ENCODE measurements around the gene ITPR1.
"Not testable (repeated sequence)": the region's sequence is repeated elsewhere in the genome, so short reads cannot be mapped to it uniquely, and the experiment has no call there.

DNA sequence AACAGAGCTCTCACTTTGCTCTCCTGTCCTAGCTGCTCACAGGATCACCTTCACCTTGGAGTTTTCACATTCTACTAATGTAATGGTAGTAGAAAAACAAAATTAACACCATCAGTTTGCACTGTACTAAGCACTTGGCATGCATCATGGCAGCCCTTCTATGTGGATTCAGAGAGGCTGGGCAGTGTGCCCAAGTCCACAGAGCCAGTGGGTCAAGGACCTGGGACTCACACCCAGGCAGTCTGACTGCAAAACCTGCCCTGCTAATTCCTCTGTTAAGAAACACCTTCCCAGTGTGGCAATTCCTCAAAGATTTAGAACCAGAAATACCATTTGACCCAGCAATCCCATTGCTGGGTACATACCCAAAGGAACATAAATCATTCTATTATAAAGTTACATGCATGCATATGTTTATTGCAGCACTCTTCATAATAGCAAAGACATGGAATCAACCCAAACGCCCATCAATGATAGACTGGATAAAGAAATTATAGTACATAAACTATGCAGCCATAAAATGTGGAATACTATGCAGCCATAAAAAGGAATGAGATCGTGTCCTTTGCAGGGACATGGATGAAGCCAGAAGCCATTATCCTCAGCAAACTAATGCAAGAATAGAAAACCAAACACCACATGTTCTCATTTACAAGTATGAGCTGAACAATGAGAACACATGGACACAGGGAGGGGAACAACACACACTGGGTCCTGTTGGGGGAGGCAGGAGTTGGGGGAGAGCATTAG lies 269.5 kb downstream of the ITPR1 start:
- TF ChIP-seq POLR2A (IDR thresholded peaks at IDR 0.05): not testable (repeated sequence)
- TF ChIP-seq, protein P1, sequence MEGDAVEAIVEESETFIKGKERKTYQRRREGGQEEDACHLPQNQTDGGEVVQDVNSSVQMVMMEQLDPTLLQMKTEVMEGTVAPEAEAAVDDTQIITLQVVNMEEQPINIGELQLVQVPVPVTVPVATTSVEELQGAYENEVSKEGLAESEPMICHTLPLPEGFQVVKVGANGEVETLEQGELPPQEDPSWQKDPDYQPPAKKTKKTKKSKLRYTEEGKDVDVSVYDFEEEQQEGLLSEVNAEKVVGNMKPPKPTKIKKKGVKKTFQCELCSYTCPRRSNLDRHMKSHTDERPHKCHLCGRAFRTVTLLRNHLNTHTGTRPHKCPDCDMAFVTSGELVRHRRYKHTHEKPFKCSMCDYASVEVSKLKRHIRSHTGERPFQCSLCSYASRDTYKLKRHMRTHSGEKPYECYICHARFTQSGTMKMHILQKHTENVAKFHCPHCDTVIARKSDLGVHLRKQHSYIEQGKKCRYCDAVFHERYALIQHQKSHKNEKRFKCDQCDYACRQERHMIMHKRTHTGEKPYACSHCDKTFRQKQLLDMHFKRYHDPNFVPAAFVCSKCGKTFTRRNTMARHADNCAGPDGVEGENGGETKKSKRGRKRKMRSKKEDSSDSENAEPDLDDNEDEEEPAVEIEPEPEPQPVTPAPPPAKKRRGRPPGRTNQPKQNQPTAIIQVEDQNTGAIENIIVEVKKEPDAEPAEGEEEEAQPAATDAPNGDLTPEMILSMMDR (IDR thresholded peaks at IDR 0.05): not testable (repeated sequence)
